ENCODE data around the gene TMPRSS7.
A peak's percentile ranks its signal among the peaks of the same experiment; 100 is the strongest.
"Not testable (repeated sequence)": the region's sequence is repeated elsewhere in the genome, so short reads cannot be mapped to it uniquely, and the experiment has no call there.

TMPRSS7 gene

DNA sequence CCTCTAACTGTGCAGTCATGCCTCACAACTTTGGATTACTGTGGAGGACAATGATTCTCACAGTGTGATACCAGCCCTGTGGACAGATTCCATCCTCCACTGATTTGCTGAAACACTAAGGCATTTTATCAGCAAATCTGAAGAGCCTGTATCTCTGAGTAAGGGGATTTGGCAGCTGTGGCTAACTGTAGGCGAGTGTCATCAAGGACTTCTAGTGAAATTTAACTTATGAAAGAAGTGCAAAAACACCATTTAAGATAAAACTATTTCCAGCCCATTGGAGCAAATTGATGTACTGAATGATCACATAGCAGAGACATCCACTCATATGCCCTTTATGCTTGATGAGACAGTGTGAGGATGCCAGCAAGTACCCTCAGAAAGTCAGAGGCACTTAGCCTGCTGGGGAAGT is 13.9 kb upstream of the TMPRSS7 start:
- ATAC-seq (replicated peaks), result no peak
- H3K36me3 Mint-ChIP-seq (ENCODE audit: insufficient read depth), result no peaks in the 10 kb centered on the region
- no peaks in the 10 kb centered on the region for H3K4me1 Mint-ChIP-seq (ENCODE audit: low read depth in 2 of 2)
- H3K9me3 Mint-ChIP-seq, result no peaks in the 10 kb centered on the region
- H3K4me3 Mint-ChIP-seq, result no peak overlapping the region
- no peak for DNase-seq
- H3K27ac Mint-ChIP-seq, result no peak overlapping the region
- H3K27me3 Mint-ChIP-seq, result no peaks in the 10 kb centered on the region

DNA sequence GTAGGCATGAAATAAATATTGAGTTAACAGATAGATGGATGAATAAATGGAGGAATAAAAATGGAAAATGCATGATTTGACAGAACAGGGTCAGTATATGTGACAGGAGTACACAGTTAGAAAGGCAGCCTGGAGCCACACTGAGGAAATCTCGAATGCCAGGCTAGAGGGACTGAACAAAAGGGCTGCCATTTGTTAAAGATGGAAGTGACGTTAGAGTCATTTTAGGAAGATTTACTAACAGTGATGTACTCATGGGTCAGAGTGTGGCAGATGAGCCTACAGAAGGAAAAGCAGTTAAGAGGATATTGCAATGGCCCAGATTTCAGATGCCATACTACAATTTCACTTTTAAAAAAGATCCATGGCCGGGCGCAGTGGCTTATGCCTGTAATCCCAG is 7.4 kb upstream of the TMPRSS7 start:
- Mint-ChIP-seq H3K27ac (no peak overlapping the region), H3K36me3 (ENCODE audit: insufficient read depth) (no peaks in the 10 kb centered on the region), H3K27me3 (no peaks in the 10 kb centered on the region), H3K4me3 (no peak overlapping the region), H3K4me1 (ENCODE audit: low read depth in 2 of 2) (no peaks in the 10 kb centered on the region), H3K9me3 (no peaks in the 10 kb centered on the region)
- DNase-seq (no peak), ATAC-seq (replicated peaks) (no peak)

DNA sequence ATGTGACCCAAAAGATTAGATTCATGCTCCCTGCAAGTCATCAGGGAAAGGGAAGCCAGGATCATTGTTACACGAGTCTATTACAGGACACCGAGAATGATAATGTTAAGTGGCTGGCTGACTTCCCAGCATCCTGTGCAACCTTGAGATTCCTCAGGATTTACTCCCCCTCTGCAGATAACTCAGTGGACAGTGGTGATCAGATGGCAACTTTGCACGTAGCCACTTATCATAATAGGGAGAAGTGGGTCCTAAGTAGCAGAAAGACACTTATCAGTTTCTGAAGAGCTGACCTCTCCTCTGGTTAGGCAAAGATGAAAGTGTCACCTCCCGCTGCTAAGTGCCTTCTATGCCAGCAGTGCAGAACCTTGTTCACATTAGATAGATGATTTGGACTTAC is 6.7 kb upstream of the TMPRSS7 start:
- no peak overlapping the region for H3K27ac Mint-ChIP-seq
- no peaks in the 10 kb centered on the region for H3K9me3 Mint-ChIP-seq
- DNase-seq (no peak), ATAC-seq (replicated peaks) (no peak)
- H3K4me1 Mint-ChIP-seq (ENCODE audit: low read depth in 2 of 2), result no peaks in the 10 kb centered on the region
- H3K4me3 Mint-ChIP-seq, result no peak overlapping the region
- no peaks in the 10 kb centered on the region for H3K36me3 Mint-ChIP-seq (ENCODE audit: insufficient read depth)
- H3K27me3 Mint-ChIP-seq, result peaks cover 0 to under 1% of the 10 kb centered on the region in 2 donors

GRCh38 chr3:112030901-112031300 is 3.6 kb upstream of the TMPRSS7 start:
- Mint-ChIP-seq H3K4me3 (no peak overlapping the region), H3K27me3 (peaks cover 0 to 6% of the 10 kb centered on the region in 2 donors), H3K9me3 (no peaks in the 10 kb centered on the region), H3K36me3 (ENCODE audit: insufficient read depth) (no peaks in the 10 kb centered on the region), H3K4me1 (ENCODE audit: low read depth in 2 of 2) (no peaks in the 10 kb centered on the region), H3K27ac (no peak overlapping the region)
- ATAC-seq (replicated peaks), result no peak
- no peak for DNase-seq

- ATAC-seq (replicated peaks) (no peak), DNase-seq (no peak)
- Mint-ChIP-seq H3K9me3 (no peaks in the 10 kb centered on the region), H3K4me1 (ENCODE audit: low read depth in 2 of 2) (no peaks in the 10 kb centered on the region), H3K27me3 (peaks cover 0 to 6% of the 10 kb centered on the region in 2 donors), H3K27ac (no peak overlapping the region), H3K36me3 (ENCODE audit: insufficient read depth) (no peaks in the 10 kb centered on the region), H3K4me3 (no peak overlapping the region)
Measured at GRCh38 chr3:112032098-112032731, 2.3 kb upstream of the TMPRSS7 start.

- no peak overlapping the region for H3K4me3 Mint-ChIP-seq
- H3K9me3 Mint-ChIP-seq, result no peaks in the 10 kb centered on the region
- H3K27ac Mint-ChIP-seq, result no peak overlapping the region
- H3K27me3 Mint-ChIP-seq, result peaks cover 6 to 12% of the 10 kb centered on the region in 2 donors
- DNase-seq, result no peak
- ATAC-seq (replicated peaks), result no peak
- H3K4me1 Mint-ChIP-seq (ENCODE audit: low read depth in 2 of 2), result no peaks in the 10 kb centered on the region
- H3K36me3 Mint-ChIP-seq (ENCODE audit: insufficient read depth), result no peaks in the 10 kb centered on the region
Measured at GRCh38 chr3:112035241-112035640, 705 bp downstream of the TMPRSS7 start.

GRCh38 chr3:112037194-112037593 is 2.7 kb downstream of the TMPRSS7 start:
- H3K4me3 Mint-ChIP-seq; H3K27ac Mint-ChIP-seq; H3K9me3 Mint-ChIP-seq; H3K36me3 Mint-ChIP-seq (ENCODE audit: insufficient read depth); H3K4me1 Mint-ChIP-seq (ENCODE audit: low read depth in 2 of 2); DNase-seq; ATAC-seq (replicated peaks): not testable (repeated sequence)
- H3K27me3 Mint-ChIP-seq, result peaks cover 6 to 12% of the 10 kb centered on the region in 2 donors

GRCh38 chr3:112038863-112039262 is 4.3 kb downstream of the TMPRSS7 start:
- Mint-ChIP-seq H3K27me3 (peaks cover 6 to 7% of the 10 kb centered on the region in 2 donors), H3K4me1 (ENCODE audit: low read depth in 2 of 2) (no peaks in the 10 kb centered on the region), H3K9me3 (no peaks in the 10 kb centered on the region), H3K36me3 (ENCODE audit: insufficient read depth) (peaks cover 3% of the 10 kb centered on the region), H3K27ac (no peak overlapping the region), H3K4me3 (no peak overlapping the region)
- DNase-seq (no peak), ATAC-seq (replicated peaks) (no peak)

- H3K27ac Mint-ChIP-seq, result no peak overlapping the region
- no peaks in the 10 kb centered on the region for H3K4me1 Mint-ChIP-seq (ENCODE audit: low read depth in 2 of 2)
- H3K27me3 Mint-ChIP-seq, result peaks cover 6 to 7% of the 10 kb centered on the region in 2 donors
- no peaks in the 10 kb centered on the region for H3K9me3 Mint-ChIP-seq
- ATAC-seq (replicated peaks) (no peak), DNase-seq (no peak)
- H3K4me3 Mint-ChIP-seq, result no peak overlapping the region
- H3K36me3 Mint-ChIP-seq (ENCODE audit: insufficient read depth), result peaks cover 3% of the 10 kb centered on the region
Measured at GRCh38 chr3:112041321-112041720, 6.8 kb downstream of the TMPRSS7 start.

DNA sequence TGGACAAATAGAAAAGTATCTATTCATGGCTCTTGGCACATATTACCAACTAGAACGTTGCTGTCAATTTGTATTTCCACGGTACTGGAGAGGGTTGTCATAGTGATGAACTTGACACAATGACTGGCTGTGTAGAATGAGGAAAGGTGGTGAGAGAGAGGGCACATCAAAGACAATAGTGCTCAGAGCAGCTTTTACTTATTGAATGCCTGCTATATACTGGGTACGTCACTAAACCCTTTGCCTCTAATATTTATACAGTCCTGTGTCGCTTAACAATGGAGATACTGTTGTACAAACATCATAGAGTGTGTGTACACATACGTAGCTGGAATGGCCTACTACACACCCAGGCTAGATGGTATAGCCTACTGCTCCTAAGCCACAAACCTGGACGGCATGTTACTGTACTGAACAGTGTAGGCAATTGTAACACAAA is 8.3 kb downstream of the TMPRSS7 start:
- DNase-seq (no peak), ATAC-seq (replicated peaks) (no peak)
- H3K27me3 Mint-ChIP-seq, result peaks cover 11 to 13% of the 10 kb centered on the region in 2 donors
- H3K4me3 Mint-ChIP-seq, result no peak overlapping the region
- H3K4me1 Mint-ChIP-seq (ENCODE audit: low read depth in 2 of 2), result no peaks in the 10 kb centered on the region
- H3K36me3 Mint-ChIP-seq (ENCODE audit: insufficient read depth), result peaks cover 3% of the 10 kb centered on the region
- no peaks in the 10 kb centered on the region for H3K9me3 Mint-ChIP-seq
- no peak overlapping the region for H3K27ac Mint-ChIP-seq

DNA sequence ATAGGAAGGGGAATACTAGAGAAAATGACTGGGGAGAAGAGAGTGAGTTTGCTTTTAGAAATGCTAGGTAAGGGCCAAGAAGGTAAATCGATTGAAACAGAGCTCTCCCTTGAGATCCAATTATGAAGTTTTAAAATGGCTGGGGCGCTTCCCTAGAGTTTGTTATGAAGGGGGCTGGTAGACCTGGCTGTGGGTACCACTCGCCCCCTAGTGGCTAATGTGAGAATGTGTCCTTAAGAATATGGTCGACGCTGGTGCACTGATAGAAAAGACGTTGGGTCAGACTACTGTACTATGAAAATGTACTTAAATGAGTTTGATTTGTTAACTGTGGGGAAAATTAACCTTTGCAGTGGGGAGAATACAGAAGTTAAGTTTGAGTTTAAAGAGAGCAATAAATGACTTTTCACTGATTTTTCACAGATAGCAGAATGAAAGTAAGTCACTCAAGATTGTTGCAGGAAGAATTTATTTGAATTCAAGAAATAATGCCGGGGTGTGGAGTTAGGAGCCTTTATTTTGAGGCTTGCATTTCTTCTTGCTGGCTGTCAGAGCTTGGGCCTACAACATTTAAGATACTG is 9.2 kb downstream of the TMPRSS7 start:
- Mint-ChIP-seq H3K9me3 (no peaks in the 10 kb centered on the region), H3K27ac (no peak overlapping the region), H3K36me3 (ENCODE audit: insufficient read depth) (peaks cover 3% of the 10 kb centered on the region), H3K27me3 (peaks cover 11 to 21% of the 10 kb centered on the region in 2 donors), H3K4me1 (ENCODE audit: low read depth in 2 of 2) (no peaks in the 10 kb centered on the region), H3K4me3 (no peak overlapping the region)
- ATAC-seq (replicated peaks) (peak; percentile 99), DNase-seq (peak; percentile 25 to 43 (median 30))

GRCh38 chr3:112046599-112046998 is 12.1 kb downstream of the TMPRSS7 start:
- DNase-seq, result no peak
- Mint-ChIP-seq H3K36me3 (ENCODE audit: insufficient read depth) (peaks cover 3% of the 10 kb centered on the region), H3K4me3 (no peak overlapping the region), H3K4me1 (ENCODE audit: low read depth in 2 of 2) (no peaks in the 10 kb centered on the region), H3K9me3 (no peaks in the 10 kb centered on the region), H3K27me3 (peaks cover 17 to 33% of the 10 kb centered on the region in 2 donors), H3K27ac (no peak overlapping the region)
- no peak for ATAC-seq (replicated peaks)

GRCh38 chr3:112047264-112047663 is 12.7 kb downstream of the TMPRSS7 start:
- ATAC-seq (replicated peaks) (no peak), DNase-seq (no peak)
- Mint-ChIP-seq H3K4me1 (ENCODE audit: low read depth in 2 of 2) (no peaks in the 10 kb centered on the region), H3K4me3 (no peak overlapping the region), H3K9me3 (no peaks in the 10 kb centered on the region), H3K27ac (no peak overlapping the region), H3K36me3 (ENCODE audit: insufficient read depth) (no peaks in the 10 kb centered on the region), H3K27me3 (peaks cover 22 to 40% of the 10 kb centered on the region in 2 donors)

GRCh38 chr3:112048911-112049310 is 14.4 kb downstream of the TMPRSS7 start:
- Mint-ChIP-seq H3K27me3 (peaks cover 24 to 44% of the 10 kb centered on the region in 2 donors), H3K9me3 (no peaks in the 10 kb centered on the region), H3K27ac (no peak overlapping the region), H3K4me3 (no peak overlapping the region), H3K36me3 (ENCODE audit: insufficient read depth) (no peaks in the 10 kb centered on the region), H3K4me1 (ENCODE audit: low read depth in 2 of 2) (no peaks in the 10 kb centered on the region)
- ATAC-seq (replicated peaks), result no peak
- no peak for DNase-seq
